ENCODE results near the gene SCYGR7.

DNA sequence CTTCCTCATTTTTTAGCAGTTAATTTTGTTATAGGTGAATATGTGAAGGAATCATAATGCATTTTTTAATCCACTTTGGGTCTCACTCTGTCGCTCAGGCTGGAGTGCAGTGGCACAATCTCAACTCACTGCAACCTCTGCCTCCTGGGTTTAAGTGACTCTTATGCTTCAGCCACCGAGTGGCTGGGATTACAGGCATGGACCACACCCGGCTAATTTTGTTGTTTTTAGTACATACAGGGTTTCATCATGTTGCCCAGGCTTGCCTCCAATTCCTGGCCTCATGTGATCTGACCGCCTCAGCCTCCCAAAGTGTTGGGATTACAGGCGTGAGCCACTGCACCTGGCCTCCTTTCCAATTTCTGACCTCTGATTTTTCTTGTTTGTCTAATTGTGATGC is 43.9 kb upstream of the SCYGR7 start:
- TF ChIP-seq, protein P1, sequence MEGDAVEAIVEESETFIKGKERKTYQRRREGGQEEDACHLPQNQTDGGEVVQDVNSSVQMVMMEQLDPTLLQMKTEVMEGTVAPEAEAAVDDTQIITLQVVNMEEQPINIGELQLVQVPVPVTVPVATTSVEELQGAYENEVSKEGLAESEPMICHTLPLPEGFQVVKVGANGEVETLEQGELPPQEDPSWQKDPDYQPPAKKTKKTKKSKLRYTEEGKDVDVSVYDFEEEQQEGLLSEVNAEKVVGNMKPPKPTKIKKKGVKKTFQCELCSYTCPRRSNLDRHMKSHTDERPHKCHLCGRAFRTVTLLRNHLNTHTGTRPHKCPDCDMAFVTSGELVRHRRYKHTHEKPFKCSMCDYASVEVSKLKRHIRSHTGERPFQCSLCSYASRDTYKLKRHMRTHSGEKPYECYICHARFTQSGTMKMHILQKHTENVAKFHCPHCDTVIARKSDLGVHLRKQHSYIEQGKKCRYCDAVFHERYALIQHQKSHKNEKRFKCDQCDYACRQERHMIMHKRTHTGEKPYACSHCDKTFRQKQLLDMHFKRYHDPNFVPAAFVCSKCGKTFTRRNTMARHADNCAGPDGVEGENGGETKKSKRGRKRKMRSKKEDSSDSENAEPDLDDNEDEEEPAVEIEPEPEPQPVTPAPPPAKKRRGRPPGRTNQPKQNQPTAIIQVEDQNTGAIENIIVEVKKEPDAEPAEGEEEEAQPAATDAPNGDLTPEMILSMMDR (IDR thresholded peaks at IDR 0.05), result no peak
- TF ChIP-seq POLR2A (IDR thresholded peaks at IDR 0.05), result no peak
- no peak for TF ChIP-seq POLR2AphosphoS5 (IDR thresholded peaks at IDR 0.05)

Measured in gastroesophageal sphincter (tissue), 3 donors.